Measurements from ENCODE around the gene PIH1D1. TPM values are rescaled to one million over a fixed set of nuclear protein-coding genes. Genes with fewer than 3 reads are reported as not detected.

PIH1D1 gene
- total and polyA plus RNA-seq, 2 of the 13 experiments (the other 11 are each of a cell fraction or from before 2014, with no cell fraction given) = 110 to 137 TPM

- TF ChIP-seq NFAT5 (CRISPR knock-in tag; IDR thresholded peaks at IDR 0.05) = no peak
Observed at GRCh38 chr19:49491804-49492572, 40.4 kb upstream of the PIH1D1 start (continued).

- DNase-seq (ENCODE audit: low spot score) (no peak), ATAC-seq (no peak), FAIRE-seq (no peak)
- Histone ChIP-seq H4K20me1 (ENCODE audit: insufficient read depth, low read length) (peaks cover 45% of the 10 kb centered on the region), H3K9me3 (ENCODE audit: low read length) (no peaks in the 10 kb centered on the region), H2AFZ (ENCODE audit: low read length) (no peak overlapping the region), H3K4me2 (ENCODE audit: low read depth, low read length) (no peak overlapping the region), H3K27me3 (ENCODE audit: control insufficient read depth in 1 of 2, insufficient read depth in 2 of 2, low read length in 2 of 2) (peaks cover 0 to 3% of the 10 kb centered on the region in 2 experiments; a peak in 1 of 5 replicates), H3K9ac (ENCODE audit: insufficient read depth, low read depth, low read length) (no peak overlapping the region), H3K4me1 (ENCODE audit: insufficient read depth, low read length) (peaks cover 39% of the 10 kb centered on the region), H3K79me2 (ENCODE audit: insufficient read depth, low read length) (peaks cover 40% of the 10 kb centered on the region), H3K4me3 (replicated peaks in 1 of 3; ENCODE audit: insufficient read depth in 1 of 3, low read depth in 2 of 3, low read length in 3 of 3) (no peak overlapping the region), H3K27ac (ENCODE audit: extremely low read length, insufficient read depth, low read length) (peak overlapping the region; percentile 87), H3K36me3 (replicated peaks in 1 of 2; ENCODE audit: control insufficient read depth in 1 of 2, insufficient read depth in 2 of 2, low read length in 2 of 2) (peaks cover 19 to 40% of the 10 kb centered on the region in 2 experiments)
- no TSS peak for BruUV-seq (replicated peaks)
- intact Hi-C loops (cut with micrococcal nuclease; ENCODE audit: unreplicated experiment) (no loop called here), in situ Hi-C loops (cut with HindIII; ENCODE audit: extremely low pct_ligation_motif_present, low pct_unique_long_range_greater_than_20kb) (no loop called here)
- ChIA-PET CTCF (ENCODE audit: low intra/inter-chr PET ratio, low total read pairs) (no interaction called here), POLR2A (interaction anchor here (0.8 to 2.9 kb wide), 4 partner anchors 12 to 89 kb away, joined by 3 to 14 read pairs (median 10); partner anchors contain the start of genes ALDH16A1, NOSIP and PIH1D1)
- 93% methylated on average over 14 of the region's 17 CpGs for WGBS (ENCODE audit: low lambda C conversion rate)
- no peak for TF ChIP-seq KAT2B (IDR thresholded peaks at IDR 0.05; ENCODE audit: borderline replicate concordance, low read depth, low read length)
- TF ChIP-seq PTBP1 (IDR thresholded peaks at IDR 0.05; ENCODE audit: low read depth, low read length, poor library complexity, severe bottlenecking) = no peak
- TF ChIP-seq ZNF740 (CRISPR knock-in tag; IDR thresholded peaks at IDR 0.05) = peak; percentile 42; the same call in 1 of the 2 replicates
- TF ChIP-seq AGO2 (optimal IDR thresholded peaks at IDR 0.05; ENCODE audit: low read depth, low read length) = peak; percentile 30
- TF ChIP-seq GMEB1 (CRISPR knock-in tag; IDR thresholded peaks at IDR 0.05; ENCODE audit: borderline replicate concordance) = no peak
- no peak for TF ChIP-seq ZNF878 (CRISPR knock-in tag; IDR thresholded peaks at IDR 0.05)
- no peak for TF ChIP-seq KMT2A (CRISPR knock-in tag; IDR thresholded peaks at IDR 0.05)
Observed at GRCh38 chr19:49491030-49491803, 39.6 kb upstream of the PIH1D1 start.
